NCI-H748 treated with DMSO at 0.1 percent for 48 hours (cell line): Measurements from ENCODE around the gene MAGI2.
"Not testable (repeated sequence)": the region's sequence is repeated elsewhere in the genome, so short reads cannot be mapped to it uniquely, and the experiment has no call there.

Source experiments
- DNase-seq: peaks from one replicate; lab custom pipeline; 2025; lab: John Stamatoyannopoulos, UW

The MAGI2 gene

GRCh38 chr7:79159040-79159664, 294.3 kb downstream of the MAGI2 start:
- DNase-seq: no peak

GRCh38 chr7:79157281-79157680, 296.2 kb downstream of the MAGI2 start:
- DNase-seq: no peak

GRCh38 chr7:79149831-79150230, 303.6 kb downstream of the MAGI2 start:
- no peak for DNase-seq

- no peak for DNase-seq
Measured at GRCh38 chr7:79142706-79143105, 310.8 kb downstream of the MAGI2 start.

- no peak for DNase-seq
Measured at GRCh38 chr7:79141252-79141651, 312.2 kb downstream of the MAGI2 start.

- DNase-seq: no peak
Measured at GRCh38 chr7:79137942-79138341, 315.5 kb downstream of the MAGI2 start.

- no peak for DNase-seq
Measured at GRCh38 chr7:79132844-79133451, 320.5 kb downstream of the MAGI2 start.

GRCh38 chr7:79130715-79131114, 322.8 kb downstream of the MAGI2 start:
- no peak for DNase-seq

- no peak for DNase-seq
Measured at GRCh38 chr7:79124331-79124730, 329.1 kb downstream of the MAGI2 start.

- DNase-seq: no peak
Measured at GRCh38 chr7:79118143-79118542, 335.3 kb downstream of the MAGI2 start.

GRCh38 chr7:79096361-79096805, 357.1 kb downstream of the MAGI2 start:
- no peak for DNase-seq

- no peak for DNase-seq
Measured at GRCh38 chr7:79093421-79093820, 360.0 kb downstream of the MAGI2 start.

- no peak for DNase-seq
Measured at GRCh38 chr7:79091661-79092060, 361.8 kb downstream of the MAGI2 start.

GRCh38 chr7:79091011-79091410, 362.5 kb downstream of the MAGI2 start:
- DNase-seq: no peak

GRCh38 chr7:79090543-79090942, 362.9 kb downstream of the MAGI2 start:
- no peak for DNase-seq

- DNase-seq: no peak
Measured at GRCh38 chr7:79084423-79084822, 369.0 kb downstream of the MAGI2 start.

GRCh38 chr7:79079919-79080554, 373.4 kb downstream of the MAGI2 start:
- no peak for DNase-seq

GRCh38 chr7:79078273-79078672, 375.2 kb downstream of the MAGI2 start:
- no peak for DNase-seq

- DNase-seq: not testable (repeated sequence)
Measured at GRCh38 chr7:79071187-79071586, 382.3 kb downstream of the MAGI2 start.

- no peak for DNase-seq
Measured at GRCh38 chr7:79064187-79064823, 389.2 kb downstream of the MAGI2 start.

- no peak for DNase-seq
Measured at GRCh38 chr7:79063019-79063698, 390.3 kb downstream of the MAGI2 start.

- no peak for DNase-seq
Measured at GRCh38 chr7:79060498-79060897, 393.0 kb downstream of the MAGI2 start.
